ENCODE results near the gene SLC5A5.
A peak's percentile ranks its signal among the peaks of the same experiment; 100 is the strongest.

Gene SLC5A5

DNA sequence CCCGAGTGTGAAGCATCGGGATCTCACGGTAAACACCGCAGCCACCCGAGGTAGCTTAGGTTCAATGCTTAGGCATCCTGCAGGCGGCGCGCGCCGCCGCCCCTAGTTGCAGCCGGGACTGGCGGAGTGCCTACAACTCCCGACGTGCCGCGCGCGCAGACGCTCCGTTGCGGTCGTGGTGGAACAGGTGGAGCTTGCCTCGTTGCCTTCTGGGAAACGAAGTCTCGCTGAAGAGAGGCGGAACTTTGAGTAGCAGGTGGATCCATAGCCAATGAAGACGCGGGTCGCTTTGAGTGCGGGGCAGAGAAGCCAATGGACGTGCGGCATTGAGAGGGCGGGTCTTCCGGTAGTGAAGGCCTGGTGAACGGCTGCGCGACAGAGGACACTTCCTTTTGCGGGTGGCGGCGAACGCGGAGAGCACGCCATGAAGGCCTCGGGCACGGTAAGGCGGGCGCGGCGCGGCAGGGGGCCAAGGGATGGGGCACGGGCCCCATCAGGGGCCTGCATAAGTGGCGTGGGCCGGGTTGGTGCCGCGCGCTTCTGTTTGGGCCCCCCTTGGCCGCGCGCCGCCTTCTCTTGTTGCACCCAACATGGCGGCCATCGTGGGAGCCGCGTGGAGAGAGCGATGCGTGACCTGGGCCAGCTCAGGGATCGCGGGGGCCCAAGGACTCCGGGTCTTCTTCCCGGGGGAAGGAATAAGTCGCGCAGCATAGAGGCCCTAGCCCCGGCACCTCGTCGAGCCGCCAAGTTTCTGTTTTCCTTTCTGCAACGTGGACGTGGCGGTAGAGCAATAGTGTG is 12.0 kb upstream of the SLC5A5 start, which contains the start of gene RPL18A:
Gene RPL18A (plus strand): TSS at position 378 of the 798 bp plus-strand sequence. CDS start 47 bp downstream, at position 425.
- H3K27ac ChIP-seq: peak within 1 kb of the TSS; percentile 77
- CTCF ChIA-PET: interaction anchor here (0.6 to 2.2 kb wide), 11 partner anchors 8 to 254 kb away, joined by 3 to 52 read pairs (median 4); partner anchors contain the start of genes B3GNT3, CCDC124 and SLC5A5
- TF ChIP-seq, protein P1, sequence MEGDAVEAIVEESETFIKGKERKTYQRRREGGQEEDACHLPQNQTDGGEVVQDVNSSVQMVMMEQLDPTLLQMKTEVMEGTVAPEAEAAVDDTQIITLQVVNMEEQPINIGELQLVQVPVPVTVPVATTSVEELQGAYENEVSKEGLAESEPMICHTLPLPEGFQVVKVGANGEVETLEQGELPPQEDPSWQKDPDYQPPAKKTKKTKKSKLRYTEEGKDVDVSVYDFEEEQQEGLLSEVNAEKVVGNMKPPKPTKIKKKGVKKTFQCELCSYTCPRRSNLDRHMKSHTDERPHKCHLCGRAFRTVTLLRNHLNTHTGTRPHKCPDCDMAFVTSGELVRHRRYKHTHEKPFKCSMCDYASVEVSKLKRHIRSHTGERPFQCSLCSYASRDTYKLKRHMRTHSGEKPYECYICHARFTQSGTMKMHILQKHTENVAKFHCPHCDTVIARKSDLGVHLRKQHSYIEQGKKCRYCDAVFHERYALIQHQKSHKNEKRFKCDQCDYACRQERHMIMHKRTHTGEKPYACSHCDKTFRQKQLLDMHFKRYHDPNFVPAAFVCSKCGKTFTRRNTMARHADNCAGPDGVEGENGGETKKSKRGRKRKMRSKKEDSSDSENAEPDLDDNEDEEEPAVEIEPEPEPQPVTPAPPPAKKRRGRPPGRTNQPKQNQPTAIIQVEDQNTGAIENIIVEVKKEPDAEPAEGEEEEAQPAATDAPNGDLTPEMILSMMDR (conservative IDR thresholded peaks at IDR 0.05; ENCODE audit: low read depth): peak; percentile 98
- POLR2A ChIA-PET (ENCODE audit: low non-redundant PET): interaction anchor here (0.6 to 1.3 kb wide), 10 partner anchors 11 to 535 kb away, joined by 3 to 21 read pairs (median 4); partner anchors contain the start of gene CCDC124
- peak; percentile 97 for DNase-seq (ENCODE audit: low spot score)

DNA sequence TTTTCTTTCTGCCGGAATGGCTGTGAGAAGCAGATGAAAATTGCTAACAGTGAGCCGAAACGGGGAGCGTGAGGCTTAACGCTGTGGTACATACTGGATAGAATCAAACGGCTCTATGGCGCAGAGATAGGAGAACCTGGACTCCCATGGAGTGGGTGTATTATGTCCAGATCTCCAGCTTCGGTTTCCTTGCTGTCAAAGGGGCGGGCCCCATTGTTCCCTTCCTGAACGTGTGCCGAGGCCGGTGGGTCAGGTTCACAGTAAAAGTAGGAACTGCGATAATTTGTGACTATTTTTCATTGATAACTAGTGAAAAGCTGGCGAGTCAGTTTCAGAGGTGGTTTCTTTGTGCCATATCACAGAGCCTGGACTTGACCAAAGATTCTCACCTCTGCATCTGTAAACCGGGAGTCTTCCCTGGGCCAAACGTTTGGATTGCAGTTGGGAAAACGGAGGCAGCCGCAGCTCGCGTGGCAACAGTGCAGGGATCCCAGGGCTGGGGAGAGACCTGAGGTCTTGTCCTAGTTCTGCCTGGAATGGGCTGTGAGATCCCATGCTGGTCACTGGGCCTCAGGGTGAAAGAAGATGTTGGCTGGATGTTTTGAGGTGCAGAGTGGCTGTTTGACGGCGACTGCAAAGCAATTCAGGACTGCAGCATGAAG is 11.3 kb upstream of the SLC5A5 start:
- CTCF ChIA-PET: interaction anchor here (1.8 to 2.2 kb wide), 3 partner anchors 73 to 255 kb away, joined by 8 to 52 read pairs (median 13); partner anchors contain the start of gene CCDC124

DNA sequence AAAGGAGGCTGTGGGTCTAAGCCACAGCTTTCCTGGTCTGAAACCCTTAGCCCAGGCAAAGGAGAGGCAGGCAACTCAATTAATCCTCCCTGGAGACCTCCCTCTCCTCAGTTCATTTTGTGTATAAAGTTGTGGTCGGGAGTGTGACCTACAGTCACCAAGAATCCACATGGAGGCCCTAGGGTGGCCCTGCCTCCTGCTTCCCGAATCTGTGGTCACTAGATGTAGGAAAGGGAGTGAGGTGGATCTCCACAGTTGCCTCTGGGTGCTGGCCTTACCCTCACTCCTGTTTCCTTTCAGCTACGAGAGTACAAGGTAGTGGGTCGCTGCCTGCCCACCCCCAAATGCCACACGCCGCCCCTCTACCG is 10.8 kb upstream of the SLC5A5 start:
- CTCF ChIA-PET: interaction anchor here (1.0 to 2.2 kb wide), 2 partner anchors 71 to 136 kb away, joined by 5 to 13 read pairs; no protein-coding TSS in a partner anchor
- H3K27ac ChIP-seq: peak overlapping the region; percentile 77
- TF ChIP-seq, protein P1 (conservative IDR thresholded peaks at IDR 0.05; ENCODE audit: low read depth): no peak
- POLR2A ChIA-PET (ENCODE audit: low non-redundant PET): no interaction called here
- DNase-seq (ENCODE audit: low spot score): no peak

More for the DNA sequence above, 11.3 kb upstream of the SLC5A5 start:
- POLR2A ChIA-PET (ENCODE audit: low non-redundant PET): no interaction called here
- no peak for DNase-seq (ENCODE audit: low spot score)
- TF ChIP-seq, protein P1 (conservative IDR thresholded peaks at IDR 0.05; ENCODE audit: low read depth): no peak
- H3K27ac ChIP-seq: peak overlapping the region; percentile 77

DNA sequence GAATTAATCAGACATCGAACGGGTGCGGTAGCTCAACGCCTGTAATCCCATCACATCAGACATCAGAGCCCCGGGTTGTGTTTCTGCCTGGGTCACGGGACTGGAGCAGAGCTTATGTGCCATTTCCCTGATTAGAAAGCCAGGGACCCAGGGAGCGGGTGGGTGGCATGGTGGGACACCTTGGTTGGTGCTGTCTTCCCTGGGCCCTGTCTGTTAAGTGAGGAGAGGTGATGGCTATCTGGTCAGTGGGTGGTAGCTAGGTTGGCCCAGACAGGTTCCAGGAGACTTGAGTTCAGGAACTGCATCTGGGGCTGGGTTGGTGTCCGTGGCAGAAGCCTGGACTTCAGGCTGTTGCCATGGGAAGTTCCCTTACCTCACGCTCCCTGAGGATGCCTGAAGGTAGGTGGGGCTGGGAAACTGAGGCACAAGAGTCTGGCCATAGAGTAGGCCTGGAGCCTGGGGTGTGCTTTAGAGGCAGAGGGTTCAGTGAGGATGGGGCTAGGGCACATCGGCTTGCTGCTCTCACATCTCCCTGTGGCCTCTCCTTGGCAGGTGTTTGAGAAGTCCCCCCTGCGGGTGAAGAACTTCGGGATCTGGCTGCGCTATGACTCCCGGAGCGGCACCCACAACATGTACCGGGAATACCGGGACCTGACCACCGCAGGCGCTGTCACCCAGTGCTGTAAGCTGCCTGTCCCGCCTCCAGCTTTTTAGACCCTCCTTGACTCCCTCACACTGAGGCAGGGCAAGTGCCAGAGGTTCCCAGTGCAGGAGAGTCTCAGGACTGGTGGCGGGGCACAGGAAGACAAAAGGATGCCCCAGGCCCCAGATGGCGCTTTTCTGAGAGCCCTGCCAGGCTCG is 10.0 kb upstream of the SLC5A5 start:
- ChIA-PET CTCF (interaction anchor here (1.0 kb wide), 1 partner anchor 70 kb away, joined by 5 read pairs; no protein-coding TSS in a partner anchor), POLR2A (ENCODE audit: low non-redundant PET) (no interaction called here)
- TF ChIP-seq, protein P1 (conservative IDR thresholded peaks at IDR 0.05; ENCODE audit: low read depth): no peak
- DNase-seq (ENCODE audit: low spot score): no peak
- peak overlapping the region; percentile 77 for H3K27ac ChIP-seq

DNA sequence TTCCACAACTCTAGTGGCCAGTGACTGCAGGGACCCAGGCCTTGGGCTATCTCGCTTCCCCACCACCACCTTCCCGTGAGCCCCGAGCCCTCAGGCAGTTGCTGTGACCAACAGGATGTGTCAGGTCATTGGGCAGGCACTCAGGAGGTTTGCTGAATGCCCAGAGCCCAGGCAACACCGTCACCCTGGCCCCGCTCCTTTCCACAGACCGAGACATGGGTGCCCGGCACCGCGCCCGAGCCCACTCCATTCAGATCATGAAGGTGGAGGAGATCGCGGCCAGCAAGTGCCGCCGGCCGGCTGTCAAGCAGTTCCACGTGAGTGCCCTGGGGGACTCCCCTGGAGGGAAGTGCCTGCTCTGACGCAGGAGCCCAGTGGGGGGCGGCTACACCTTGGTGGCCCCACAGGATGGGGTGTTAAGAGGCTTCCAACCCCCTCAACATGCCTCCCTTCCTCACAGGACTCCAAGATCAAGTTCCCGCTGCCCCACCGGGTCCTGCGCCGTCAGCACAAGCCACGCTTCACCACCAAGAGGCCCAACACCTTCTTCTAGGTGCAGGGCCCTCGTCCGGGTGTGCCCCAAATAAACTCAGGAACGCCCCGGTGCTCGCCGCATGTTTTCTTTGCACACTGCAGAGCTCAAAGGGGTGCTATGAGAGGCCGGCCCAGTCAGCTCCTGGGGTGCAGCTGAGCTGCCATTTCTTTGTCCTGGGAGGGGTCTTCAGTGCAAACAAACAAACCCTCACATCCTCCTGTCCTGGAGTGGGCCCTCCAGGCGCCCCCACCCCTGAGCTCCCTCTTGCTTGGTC is 8.8 kb upstream of the SLC5A5 start:
- CTCF ChIA-PET: interaction anchor here (4.1 kb wide), 1 partner anchor 70 kb away, joined by 19 read pairs; the partner anchor contains the start of gene CCDC124
- POLR2A ChIA-PET (ENCODE audit: low non-redundant PET): interaction anchor here (2.3 kb wide), 1 partner anchor 70 kb away, joined by 8 read pairs; the partner anchor contains the start of gene CCDC124

More for the DNA sequence above, 8.8 kb upstream of the SLC5A5 start:
- no peak for DNase-seq (ENCODE audit: low spot score)
- peak overlapping the region; percentile 77 for H3K27ac ChIP-seq
- TF ChIP-seq, protein P1 (conservative IDR thresholded peaks at IDR 0.05; ENCODE audit: low read depth): no peak
